KBM-7 (cell line): ENCODE results near the gene NHLH1.

ENCODE experiments used
- DNase-seq: peaks from one replicate; pipeline ENCODE4 v3.0.0-alpha.2; 2015
- in situ Hi-C: fragments of 300-500 bp; cut with MboI; formaldehyde crosslinking; loops from 2 replicates; pipeline ENCODE4 v1.14.3; 2020; ENCODE audit warnings: low sequenced_read_pairs, low pct_unique_long_range_greater_than_20kb, mixed read lengths

NHLH1 gene

GRCh38 chr1:160354388-160354985 lies 12.4 kb upstream of the NHLH1 start:
- peak; percentile 42 for DNase-seq
- in situ Hi-C loops = no loop called here

GRCh38 chr1:160357286-160358002 lies 9.4 kb upstream of the NHLH1 start:
- in situ Hi-C loops = no loop called here
- no peak for DNase-seq

- in situ Hi-C loops = no loop called here
- DNase-seq = no peak
These were observed 8.8 kb upstream of the NHLH1 start for GRCh38 chr1:160358073-160358472.

- DNase-seq = no peak
- in situ Hi-C loops = no loop called here
These were observed 7.2 kb upstream of the NHLH1 start for GRCh38 chr1:160359559-160360226.

- in situ Hi-C loops = no loop called here
- DNase-seq = no peak
These were observed 6.6 kb upstream of the NHLH1 start for GRCh38 chr1:160360227-160360695.

- in situ Hi-C loops = no loop called here
- DNase-seq = no peak
These were observed 5.7 kb upstream of the NHLH1 start for GRCh38 chr1:160361199-160361598.

GRCh38 chr1:160361814-160362167 lies 5.1 kb upstream of the NHLH1 start:
- no peak for DNase-seq
- in situ Hi-C loops = no loop called here

GRCh38 chr1:160362168-160362957 lies 4.5 kb upstream of the NHLH1 start:
- in situ Hi-C loops = no loop called here
- no peak for DNase-seq

- DNase-seq = no peak
- in situ Hi-C loops = no loop called here
These were observed 3.9 kb upstream of the NHLH1 start for GRCh38 chr1:160363010-160363409.

GRCh38 chr1:160363951-160364735 lies 2.7 kb upstream of the NHLH1 start:
- DNase-seq = no peak
- in situ Hi-C loops = no loop called here

- in situ Hi-C loops = no loop called here
- DNase-seq = no peak
These were observed 1.5 kb upstream of the NHLH1 start for GRCh38 chr1:160365325-160365724.

- in situ Hi-C loops = no loop called here
- DNase-seq = no peak
These were observed 637 bp downstream of the NHLH1 start for GRCh38 chr1:160367516-160367900.

GRCh38 chr1:160367934-160368923 lies 1.4 kb downstream of the NHLH1 start:
- in situ Hi-C loops = no loop called here
- DNase-seq = no peak

GRCh38 chr1:160369087-160369486 lies 2.2 kb downstream of the NHLH1 start:
- DNase-seq = no peak
- in situ Hi-C loops = no loop called here

- DNase-seq = no peak
- in situ Hi-C loops = no loop called here
These were observed 3.9 kb downstream of the NHLH1 start for GRCh38 chr1:160370561-160371345.

GRCh38 chr1:160371346-160371631 lies 4.4 kb downstream of the NHLH1 start:
- DNase-seq = no peak
- in situ Hi-C loops = no loop called here

GRCh38 chr1:160371756-160372155 lies 4.9 kb downstream of the NHLH1 start:
- in situ Hi-C loops = no loop called here
- DNase-seq = no peak
